Caco-2 (cell line): ENCODE measurements around the gene MYO7B. TPM values are rescaled to one million over a fixed set of nuclear protein-coding genes. Genes with fewer than 3 reads are reported as not detected.

Experiments
- BruUV-seq: library from RNA; stranded (reverse); fragments of 400-500 nt; replicated peaks from 2 replicates; lab custom pipeline; 2021; lab: Mats Ljungman, UMichigan
- CTCF ChIA-PET: fragments of 300-600 bp; sonication (Branson Sonifier 250); formaldehyde crosslinking; loops from one replicate; lab custom pipeline; 2022; ENCODE audit warnings: antibody characterized with exemption; lab: Charles Lee
- POLR2A ChIA-PET: fragments of 300-600 bp; sonication (Branson Sonifier 250); formaldehyde crosslinking; loops from one replicate; lab custom pipeline; 2022; ENCODE audit warnings: antibody characterized with exemption; lab: Charles Lee
- DNase-seq, 2 experiments: peaks; one replicate each; pipeline versions ENCODE4 v3.0.0 to v3.0.0-alpha.2; 2020 to 2022
- H3K27me3 ChIP-seq: replicated peaks from 2 replicates; pipeline ENCODE4 v1.6.0; 2011; ENCODE audit warnings: low read length; ENCODE audit not compliant: control insufficient read depth, insufficient read depth
- H3K36me3 ChIP-seq: 2 replicates; pipeline ENCODE4 v1.5.1; 2011; ENCODE audit warnings: low read length; ENCODE audit not compliant: control insufficient read depth, insufficient read depth
- H3K4me1 ChIP-seq: fragments of 250-450 bp; sonication (Bioruptor Pico); 2 replicates; pipeline ENCODE4 v1.5.1; 2020; ENCODE audit warnings: mild to moderate bottlenecking
- H3K4me3 ChIP-seq: 2 replicates; pipeline ENCODE4 v1.5.1; 2011; ENCODE audit warnings: low read depth, mild to moderate bottlenecking, control low read depth, low read length
- H3K9me3 ChIP-seq: fragments of 250-450 bp; sonication (Bioruptor Pico); 2 replicates; pipeline ENCODE4 v1.5.1; 2020; ENCODE audit warnings: mild to moderate bottlenecking, moderate library complexity
- H3K27ac Mint-ChIP-seq: one replicate; pipeline ENCODE4 v1.8.0; 2022; ENCODE audit warnings: mixed read lengths; ENCODE audit not compliant: unreplicated experiment
- H3K27me3 Mint-ChIP-seq: one replicate; pipeline ENCODE4 v1.8.0; 2022; ENCODE audit warnings: mixed read lengths; ENCODE audit not compliant: insufficient read depth, unreplicated experiment
- H3K36me3 Mint-ChIP-seq: one replicate; pipeline ENCODE4 v1.8.0; 2022; ENCODE audit warnings: mild to moderate bottlenecking, mixed read lengths; ENCODE audit not compliant: insufficient read depth, unreplicated experiment
- H3K4me1 Mint-ChIP-seq: one replicate; pipeline ENCODE4 v1.8.0; 2022; ENCODE audit warnings: low read depth, mixed read lengths; ENCODE audit not compliant: unreplicated experiment
- H3K4me3 Mint-ChIP-seq: one replicate; pipeline ENCODE4 v1.8.0; 2022; ENCODE audit warnings: mild to moderate bottlenecking, moderate library complexity, mixed read lengths; ENCODE audit not compliant: unreplicated experiment
- H3K9me3 Mint-ChIP-seq: one replicate; pipeline ENCODE4 v1.8.0; 2022; ENCODE audit warnings: mixed read lengths; ENCODE audit not compliant: unreplicated experiment
- intact Hi-C: fragments of 100-400 bp; cut with micrococcal nuclease; formaldehyde crosslinking; loops from one replicate; pipeline ENCODE4 v1.10.0; 2022; ENCODE audit not compliant: unreplicated experiment
- total RNA-seq: library from RNA; stranded (reverse); gene quantifications from 2 replicates; pipeline ENCODE4 v1.2.3, GENCODE V29; 2022
- TF ChIP-seq, protein P1 (sequence below), 2 experiments: fragments of 200-600 bp in 1 of 2; IDR thresholded peaks; 1 replicate in 1 of 2; 2 replicates in 1 of 2; pipeline versions ENCODE4 v1.5.1 to v1.8.0; 2011 to 2022; ENCODE audit warnings: antibody characterized with exemption in 1 of 2, control low read depth in 1 of 2, inconsistent platforms in 1 of 2, low read depth in 1 of 2, low read length in 1 of 2, mild to moderate bottlenecking in 1 of 2, moderate library complexity in 1 of 2; ENCODE audit not compliant: insufficient read depth in 1 of 2, severe bottlenecking in 1 of 2, unreplicated experiment in 1 of 2

The MYO7B gene
- total RNA-seq, 1 experiment from 2014 or later, result 0.27 TPM

DNA sequence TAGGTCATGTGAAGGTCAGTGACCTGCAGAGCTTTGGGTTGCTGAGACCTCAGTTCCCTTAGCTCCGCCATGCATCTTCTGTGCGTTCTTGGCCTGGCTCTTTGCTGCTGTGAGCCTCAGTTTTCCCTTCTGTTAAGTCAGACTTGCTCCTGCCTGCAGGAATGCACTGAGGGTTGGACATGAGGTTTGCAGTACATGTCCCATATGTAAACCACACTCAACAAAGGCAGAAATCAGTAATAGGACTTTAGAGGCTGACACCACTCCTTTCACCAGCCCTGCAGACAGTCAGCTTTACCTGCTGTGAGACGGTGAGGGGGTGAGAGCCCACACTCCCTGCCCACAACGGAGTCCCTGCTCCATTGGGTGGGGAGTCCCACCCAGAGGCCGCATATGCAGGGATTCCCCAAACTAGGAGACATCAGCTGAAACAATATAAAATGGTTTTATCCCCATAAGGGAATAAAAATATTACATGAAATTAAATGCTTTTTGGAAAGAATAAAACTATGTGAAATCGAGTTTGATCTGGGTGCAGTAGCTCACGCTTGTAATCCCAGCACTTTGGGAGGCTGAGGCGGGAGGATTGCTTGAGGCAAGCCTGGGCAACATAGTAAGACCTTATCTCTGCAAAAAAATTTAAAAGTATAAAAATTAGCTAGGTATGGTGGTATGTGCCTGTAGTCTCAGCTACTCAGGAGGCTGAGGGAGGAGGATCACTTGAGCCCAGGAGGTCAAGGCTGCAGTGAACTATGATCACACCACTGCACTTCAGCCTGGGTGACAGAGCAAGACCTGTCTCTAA, 55.1 kb downstream of the MYO7B start:
- Mint-ChIP-seq H3K27me3 (peaks cover 3% of the 10 kb centered on the region), H3K9me3 (no peaks in the 10 kb centered on the region), H3K27ac (no peak overlapping the region), H3K4me3 (no peak overlapping the region), H3K4me1 (no peaks in the 10 kb centered on the region), H3K36me3 (no peaks in the 10 kb centered on the region)
- no peaks in the 10 kb centered on the region for H3K27me3 ChIP-seq
- H3K36me3 ChIP-seq, result no peaks in the 10 kb centered on the region
- no peaks in the 10 kb centered on the region for H3K9me3 ChIP-seq
- intact Hi-C loops, result loop anchor here (1.0 to 2.0 kb wide), 3 partner anchors 59 to 85 kb away; partner anchors contain the start of genes IWS1 and LIMS2
- DNase-seq, result peak in 1 of 2 experiments; percentile 17
- CTCF ChIA-PET, result interaction anchor here (0.5 to 2.1 kb wide), 24 partner anchors 13 to 501 kb away, joined by 3 to 43 read pairs (median 4); partner anchors contain the start of genes IWS1, LIMS2, SFT2D3 and UGGT1
- H3K4me1 ChIP-seq, result no peaks in the 10 kb centered on the region
- POLR2A ChIA-PET, result interaction anchor here (0.5 to 1.3 kb wide), 3 partner anchors 61 to 110 kb away, joined by 3 to 6 read pairs (median 3); no protein-coding TSS in a partner anchor
- BruUV-seq, result no TSS peak
- TF ChIP-seq, protein P1, sequence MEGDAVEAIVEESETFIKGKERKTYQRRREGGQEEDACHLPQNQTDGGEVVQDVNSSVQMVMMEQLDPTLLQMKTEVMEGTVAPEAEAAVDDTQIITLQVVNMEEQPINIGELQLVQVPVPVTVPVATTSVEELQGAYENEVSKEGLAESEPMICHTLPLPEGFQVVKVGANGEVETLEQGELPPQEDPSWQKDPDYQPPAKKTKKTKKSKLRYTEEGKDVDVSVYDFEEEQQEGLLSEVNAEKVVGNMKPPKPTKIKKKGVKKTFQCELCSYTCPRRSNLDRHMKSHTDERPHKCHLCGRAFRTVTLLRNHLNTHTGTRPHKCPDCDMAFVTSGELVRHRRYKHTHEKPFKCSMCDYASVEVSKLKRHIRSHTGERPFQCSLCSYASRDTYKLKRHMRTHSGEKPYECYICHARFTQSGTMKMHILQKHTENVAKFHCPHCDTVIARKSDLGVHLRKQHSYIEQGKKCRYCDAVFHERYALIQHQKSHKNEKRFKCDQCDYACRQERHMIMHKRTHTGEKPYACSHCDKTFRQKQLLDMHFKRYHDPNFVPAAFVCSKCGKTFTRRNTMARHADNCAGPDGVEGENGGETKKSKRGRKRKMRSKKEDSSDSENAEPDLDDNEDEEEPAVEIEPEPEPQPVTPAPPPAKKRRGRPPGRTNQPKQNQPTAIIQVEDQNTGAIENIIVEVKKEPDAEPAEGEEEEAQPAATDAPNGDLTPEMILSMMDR (IDR thresholded peaks at IDR 0.05; ENCODE audit: insufficient read depth in 1 of 2, low read depth in 1 of 2, low read length in 1 of 2, severe bottlenecking in 1 of 2, unreplicated experiment in 1 of 2), result no peak
- no peak overlapping the region for H3K4me3 ChIP-seq

- peaks cover 7% of the 10 kb centered on the region for H3K27me3 Mint-ChIP-seq
- no peaks in the 10 kb centered on the region for H3K9me3 Mint-ChIP-seq
- POLR2A ChIA-PET, result interaction anchor here (0.5 to 1.3 kb wide), 3 partner anchors 62 to 109 kb away, joined by 3 to 6 read pairs (median 3); no protein-coding TSS in a partner anchor
Measured at GRCh38 chr2:127591221-127591923, 55.9 kb downstream of the MYO7B start.

More at GRCh38 chr2:127591221-127591923, 55.9 kb downstream of the MYO7B start:
- no peaks in the 10 kb centered on the region for H3K9me3 ChIP-seq
- Mint-ChIP-seq H3K4me1 (no peaks in the 10 kb centered on the region), H3K4me3 (no peak overlapping the region), H3K36me3 (no peaks in the 10 kb centered on the region), H3K27ac (no peak overlapping the region)
- H3K36me3 ChIP-seq, result no peaks in the 10 kb centered on the region
- BruUV-seq, result no TSS peak
- H3K27me3 ChIP-seq, result no peaks in the 10 kb centered on the region
- intact Hi-C loops, result loop anchor here (1.0 to 2.0 kb wide), 3 partner anchors 58 to 84 kb away; partner anchors contain the start of genes IWS1 and LIMS2
- no peak overlapping the region for H3K4me3 ChIP-seq
- no peaks in the 10 kb centered on the region for H3K4me1 ChIP-seq
- TF ChIP-seq, protein P1 (IDR thresholded peaks at IDR 0.05; ENCODE audit: insufficient read depth in 1 of 2, low read depth in 1 of 2, low read length in 1 of 2, severe bottlenecking in 1 of 2, unreplicated experiment in 1 of 2), result peak; percentile 86 to 99
- CTCF ChIA-PET, result interaction anchor here (0.5 to 2.1 kb wide), 25 partner anchors 12 to 500 kb away, joined by 3 to 43 read pairs (median 4); partner anchors contain the start of genes IWS1, LIMS2, SFT2D3 and UGGT1
- DNase-seq, result peak; percentile 72 to 76
